Measurements from ENCODE around the gene MT2A.

Gene MT2A

GRCh38 chr16:56643080-56643778 lies 34.8 kb downstream of the MT2A start:
- TF ChIP-seq RAD21 (IDR thresholded peaks at IDR 0.05; ENCODE audit: low read depth) (peak; percentile 60), FOXM1 (IDR thresholded peaks at IDR 0.05; ENCODE audit: borderline replicate concordance, low read depth) (no peak), TCF12 (IDR thresholded peaks at IDR 0.05; ENCODE audit: low read depth) (no peak), ZBTB7A (IDR thresholded peaks at IDR 0.05; ENCODE audit: low read depth) (peak; percentile 52; the same call in 1 of the 2 replicates), NFIC (IDR thresholded peaks at IDR 0.05) (no peak; the same call in 1 of the 2 replicates)
- TF ChIP-seq, protein P1, sequence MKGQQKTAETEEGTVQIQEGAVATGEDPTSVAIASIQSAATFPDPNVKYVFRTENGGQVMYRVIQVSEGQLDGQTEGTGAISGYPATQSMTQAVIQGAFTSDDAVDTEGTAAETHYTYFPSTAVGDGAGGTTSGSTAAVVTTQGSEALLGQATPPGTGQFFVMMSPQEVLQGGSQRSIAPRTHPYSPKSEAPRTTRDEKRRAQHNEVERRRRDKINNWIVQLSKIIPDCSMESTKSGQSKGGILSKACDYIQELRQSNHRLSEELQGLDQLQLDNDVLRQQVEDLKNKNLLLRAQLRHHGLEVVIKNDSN (IDR thresholded peaks at IDR 0.05): 0 out of 2 replicates have a peak, but pooled peaks have one; percentile 5

- no peak for TF ChIP-seq RAD21 (IDR thresholded peaks at IDR 0.05; ENCODE audit: low read depth)
- TF ChIP-seq FOXM1 (IDR thresholded peaks at IDR 0.05; ENCODE audit: borderline replicate concordance, low read depth): no peak
- TF ChIP-seq, protein P2, sequence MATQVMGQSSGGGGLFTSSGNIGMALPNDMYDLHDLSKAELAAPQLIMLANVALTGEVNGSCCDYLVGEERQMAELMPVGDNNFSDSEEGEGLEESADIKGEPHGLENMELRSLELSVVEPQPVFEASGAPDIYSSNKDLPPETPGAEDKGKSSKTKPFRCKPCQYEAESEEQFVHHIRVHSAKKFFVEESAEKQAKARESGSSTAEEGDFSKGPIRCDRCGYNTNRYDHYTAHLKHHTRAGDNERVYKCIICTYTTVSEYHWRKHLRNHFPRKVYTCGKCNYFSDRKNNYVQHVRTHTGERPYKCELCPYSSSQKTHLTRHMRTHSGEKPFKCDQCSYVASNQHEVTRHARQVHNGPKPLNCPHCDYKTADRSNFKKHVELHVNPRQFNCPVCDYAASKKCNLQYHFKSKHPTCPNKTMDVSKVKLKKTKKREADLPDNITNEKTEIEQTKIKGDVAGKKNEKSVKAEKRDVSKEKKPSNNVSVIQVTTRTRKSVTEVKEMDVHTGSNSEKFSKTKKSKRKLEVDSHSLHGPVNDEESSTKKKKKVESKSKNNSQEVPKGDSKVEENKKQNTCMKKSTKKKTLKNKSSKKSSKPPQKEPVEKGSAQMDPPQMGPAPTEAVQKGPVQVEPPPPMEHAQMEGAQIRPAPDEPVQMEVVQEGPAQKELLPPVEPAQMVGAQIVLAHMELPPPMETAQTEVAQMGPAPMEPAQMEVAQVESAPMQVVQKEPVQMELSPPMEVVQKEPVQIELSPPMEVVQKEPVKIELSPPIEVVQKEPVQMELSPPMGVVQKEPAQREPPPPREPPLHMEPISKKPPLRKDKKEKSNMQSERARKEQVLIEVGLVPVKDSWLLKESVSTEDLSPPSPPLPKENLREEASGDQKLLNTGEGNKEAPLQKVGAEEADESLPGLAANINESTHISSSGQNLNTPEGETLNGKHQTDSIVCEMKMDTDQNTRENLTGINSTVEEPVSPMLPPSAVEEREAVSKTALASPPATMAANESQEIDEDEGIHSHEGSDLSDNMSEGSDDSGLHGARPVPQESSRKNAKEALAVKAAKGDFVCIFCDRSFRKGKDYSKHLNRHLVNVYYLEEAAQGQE (IDR thresholded peaks at IDR 0.05; ENCODE audit: low read depth): peak; percentile 74
Measured at GRCh38 chr16:56643833-56644232, 35.4 kb downstream of the MT2A start.

- TF ChIP-seq EP300 (IDR thresholded peaks at IDR 0.05; ENCODE audit: borderline replicate concordance) (no peak), YY1 (IDR thresholded peaks at IDR 0.05; ENCODE audit: low read depth) (no peak), CEBPB (IDR thresholded peaks at IDR 0.05) (no peak), NFIC (IDR thresholded peaks at IDR 0.05) (no peak), TAF1 (IDR thresholded peaks at IDR 0.05; ENCODE audit: low read depth) (no peak), FOXM1 (IDR thresholded peaks at IDR 0.05; ENCODE audit: borderline replicate concordance, low read depth) (no peak), EGR1 (IDR thresholded peaks at IDR 0.05) (no peak), TEAD4 (IDR thresholded peaks at IDR 0.05) (no peak), TCF12 (IDR thresholded peaks at IDR 0.05; ENCODE audit: low read depth) (no peak), CREB1 (IDR thresholded peaks at IDR 0.05; ENCODE audit: low read depth) (no peak), ZBTB7A (IDR thresholded peaks at IDR 0.05; ENCODE audit: low read depth) (no peak), RAD21 (IDR thresholded peaks at IDR 0.05; ENCODE audit: low read depth) (no peak)
- TF ChIP-seq, protein P3, sequence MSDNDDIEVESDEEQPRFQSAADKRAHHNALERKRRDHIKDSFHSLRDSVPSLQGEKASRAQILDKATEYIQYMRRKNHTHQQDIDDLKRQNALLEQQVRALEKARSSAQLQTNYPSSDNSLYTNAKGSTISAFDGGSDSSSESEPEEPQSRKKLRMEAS (IDR thresholded peaks at IDR 0.05): no peak
- TF ChIP-seq, protein P1 (IDR thresholded peaks at IDR 0.05): no peak
- TF ChIP-seq, protein P2 (IDR thresholded peaks at IDR 0.05; ENCODE audit: low read depth): no peak
Measured at GRCh38 chr16:56645311-56645710, 36.9 kb downstream of the MT2A start.

- TF ChIP-seq RAD21 (IDR thresholded peaks at IDR 0.05; ENCODE audit: low read depth): no peak
- no peak for TF ChIP-seq CEBPB (IDR thresholded peaks at IDR 0.05)
- TF ChIP-seq NFIC (IDR thresholded peaks at IDR 0.05): no peak
- no peak for TF ChIP-seq EP300 (IDR thresholded peaks at IDR 0.05; ENCODE audit: borderline replicate concordance)
- TF ChIP-seq, protein P2 (IDR thresholded peaks at IDR 0.05; ENCODE audit: low read depth): peak; percentile 70
- no peak for TF ChIP-seq TEAD4 (IDR thresholded peaks at IDR 0.05)
Measured at GRCh38 chr16:56645838-56646237, 37.5 kb downstream of the MT2A start.
